Ureter (tissue), 1 donor: Measurements from ENCODE around the gene S100PBP. TPM values are rescaled to one million over a fixed set of nuclear protein-coding genes. Genes with fewer than 3 reads are reported as not detected.

ENCODE experiments used
- DNase-seq: peaks from one replicate; pipeline ENCODE4 v3.0.0-alpha.2; 2020; ENCODE audit warnings: low spot score
- total RNA-seq: library from RNA; stranded (reverse); gene quantifications from one replicate; pipeline ENCODE4 v1.2.4, GENCODE V29; 2023
- donor health status: DM: yes; HTN: yes; CAD: no.

S100PBP gene
- total RNA-seq, 1 donor from 2014 or later: 41.0 TPM

GRCh38 chr1:32886828-32887414 is 69.5 kb downstream of the S100PBP start:
- no peak for DNase-seq

DNA sequence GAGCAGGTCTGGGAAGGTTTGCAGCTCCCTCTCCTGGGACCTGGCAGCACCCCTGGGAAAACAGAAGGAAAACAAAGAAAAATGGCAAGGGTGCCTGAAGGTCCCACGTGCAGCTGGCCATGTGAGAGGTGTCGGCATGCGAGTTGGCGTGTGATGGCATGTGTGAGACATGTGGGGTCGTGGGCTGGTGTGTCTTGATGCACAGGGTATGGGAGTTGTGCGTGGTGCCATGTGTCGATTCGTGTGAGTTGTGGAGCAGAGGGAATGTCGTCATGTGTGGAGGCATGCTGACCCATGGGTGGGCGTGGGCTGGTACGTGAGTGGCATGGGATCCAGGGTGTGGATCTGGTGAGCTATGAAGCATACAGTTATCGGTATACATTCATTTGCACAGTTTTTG is 70.2 kb downstream of the S100PBP start:
- DNase-seq: no peak

DNA sequence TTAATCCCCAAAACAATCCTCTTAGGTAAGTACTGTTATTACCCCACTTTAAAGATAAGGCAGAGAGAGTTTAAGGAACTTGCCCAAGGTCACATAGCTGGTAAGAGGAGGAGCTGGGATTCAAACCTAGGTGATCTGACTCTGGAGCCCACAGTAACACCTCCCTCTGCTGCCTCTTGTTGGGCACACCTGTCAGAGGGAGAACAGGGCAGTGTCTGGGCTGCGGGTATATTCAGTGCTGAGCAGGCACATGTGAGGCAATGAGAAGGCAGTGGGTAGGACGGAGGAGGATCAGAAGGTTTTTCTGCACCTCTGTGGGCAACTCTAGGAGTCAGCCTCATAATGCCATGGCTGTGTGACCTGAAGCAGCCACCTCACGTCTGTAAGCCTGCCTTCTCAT is 70.7 kb downstream of the S100PBP start:
- DNase-seq: no peak

DNA sequence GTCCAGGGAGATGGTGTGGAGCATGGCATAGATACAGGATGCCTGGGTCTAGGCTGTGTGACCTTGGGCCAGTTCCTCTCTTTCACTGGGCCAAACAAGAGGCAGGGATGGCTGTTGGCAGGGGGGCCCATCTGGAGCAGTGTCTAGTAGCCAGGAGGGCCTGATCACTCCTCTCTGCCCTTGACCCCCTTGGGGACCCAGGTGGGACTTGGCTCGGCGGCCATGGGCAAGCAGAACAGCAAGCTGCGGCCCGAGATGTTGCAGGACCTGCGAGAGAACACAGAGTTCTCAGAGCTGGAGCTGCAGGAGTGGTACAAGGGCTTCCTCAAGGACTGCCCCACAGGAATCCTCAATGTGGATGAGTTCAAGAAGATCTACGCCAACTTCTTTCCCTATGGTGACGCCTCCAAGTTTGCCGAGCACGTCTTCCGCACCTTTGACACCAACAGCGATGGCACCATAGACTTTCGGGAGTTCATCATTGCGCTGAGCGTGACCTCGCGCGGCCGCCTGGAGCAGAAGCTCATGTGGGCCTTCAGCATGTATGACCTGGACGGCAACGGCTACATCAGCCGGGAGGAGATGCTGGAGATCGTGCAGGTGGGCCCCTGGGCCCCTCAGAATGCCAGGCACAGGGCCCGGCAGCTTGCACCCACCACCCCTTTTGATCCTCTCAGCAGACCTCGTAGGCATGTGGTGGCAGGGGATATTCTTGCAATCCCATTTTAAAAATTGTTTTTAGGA is 71.4 kb downstream of the S100PBP start:
- DNase-seq: no peak

GRCh38 chr1:32889731-32890278 is 72.4 kb downstream of the S100PBP start:
- no peak for DNase-seq

DNA sequence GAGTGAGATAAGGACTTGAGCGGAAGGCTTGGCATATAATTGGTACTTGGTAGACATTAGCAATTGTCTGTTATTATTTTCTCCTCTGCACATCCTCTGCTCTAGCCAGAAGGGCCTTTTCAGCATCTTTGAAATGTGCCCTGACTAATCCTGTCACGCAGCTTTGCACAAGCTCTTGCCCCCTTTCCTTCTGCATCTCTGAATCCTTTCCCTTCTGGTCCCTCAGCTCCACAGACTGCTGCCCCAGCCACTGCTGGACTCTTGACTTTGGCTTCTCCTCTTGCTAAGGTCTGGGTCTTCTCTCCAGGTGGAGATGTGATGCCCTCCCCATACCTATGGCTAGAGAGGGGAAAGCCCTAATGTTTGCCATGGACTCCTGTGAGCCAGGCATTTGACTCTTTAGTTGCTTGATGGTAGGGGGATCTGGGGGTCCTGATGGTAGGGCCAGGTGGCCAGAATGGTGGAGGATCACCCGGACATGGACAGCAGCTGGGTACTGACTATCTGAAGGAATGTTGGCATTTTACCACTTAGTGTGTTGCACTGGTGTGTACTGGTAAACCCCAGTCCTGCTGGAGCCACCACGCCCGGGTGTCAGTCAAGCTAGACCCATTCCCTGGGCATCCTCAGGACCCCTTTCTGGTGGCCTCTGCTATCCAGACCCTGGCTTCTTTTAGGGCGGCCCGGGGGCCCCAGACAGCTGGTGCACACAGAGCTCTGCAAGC is 73.2 kb downstream of the S100PBP start:
- no peak for DNase-seq

GRCh38 chr1:32891241-32891570 is 73.8 kb downstream of the S100PBP start:
- no peak for DNase-seq

- DNase-seq: no peak
Measured at GRCh38 chr1:32891630-32892029, 74.2 kb downstream of the S100PBP start.

- no peak for DNase-seq
Measured at GRCh38 chr1:32892368-32893197, 75.1 kb downstream of the S100PBP start.

GRCh38 chr1:32893198-32894018 is 76.0 kb downstream of the S100PBP start:
- DNase-seq: no peak

GRCh38 chr1:32894019-32894600 is 76.7 kb downstream of the S100PBP start:
- DNase-seq: no peak

DNA sequence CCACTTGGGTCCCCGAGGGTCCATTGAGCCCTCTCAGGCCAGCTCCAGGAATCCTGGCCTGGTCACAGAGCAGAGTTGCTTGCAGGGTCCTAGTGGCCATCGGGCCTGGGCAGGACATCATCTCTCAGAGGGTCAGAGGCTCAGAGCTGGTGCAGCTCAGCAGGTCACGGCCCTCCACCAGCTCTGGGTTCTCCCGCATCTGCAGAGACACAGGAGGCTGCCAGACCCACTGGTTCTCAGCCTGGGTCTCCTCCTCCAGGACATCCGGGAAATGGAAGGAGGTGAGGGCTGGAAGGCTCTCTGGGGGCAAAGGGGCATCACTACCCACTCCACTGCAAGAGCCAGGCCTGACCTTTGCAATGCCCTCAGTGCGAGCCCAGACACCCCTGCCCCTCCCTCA is 77.2 kb downstream of the S100PBP start:
- DNase-seq: no peak

GRCh38 chr1:32895325-32896215 is 78.1 kb downstream of the S100PBP start:
- no peak for DNase-seq

- no peak for DNase-seq
Measured at GRCh38 chr1:32896451-32896850, 79.0 kb downstream of the S100PBP start.

DNA sequence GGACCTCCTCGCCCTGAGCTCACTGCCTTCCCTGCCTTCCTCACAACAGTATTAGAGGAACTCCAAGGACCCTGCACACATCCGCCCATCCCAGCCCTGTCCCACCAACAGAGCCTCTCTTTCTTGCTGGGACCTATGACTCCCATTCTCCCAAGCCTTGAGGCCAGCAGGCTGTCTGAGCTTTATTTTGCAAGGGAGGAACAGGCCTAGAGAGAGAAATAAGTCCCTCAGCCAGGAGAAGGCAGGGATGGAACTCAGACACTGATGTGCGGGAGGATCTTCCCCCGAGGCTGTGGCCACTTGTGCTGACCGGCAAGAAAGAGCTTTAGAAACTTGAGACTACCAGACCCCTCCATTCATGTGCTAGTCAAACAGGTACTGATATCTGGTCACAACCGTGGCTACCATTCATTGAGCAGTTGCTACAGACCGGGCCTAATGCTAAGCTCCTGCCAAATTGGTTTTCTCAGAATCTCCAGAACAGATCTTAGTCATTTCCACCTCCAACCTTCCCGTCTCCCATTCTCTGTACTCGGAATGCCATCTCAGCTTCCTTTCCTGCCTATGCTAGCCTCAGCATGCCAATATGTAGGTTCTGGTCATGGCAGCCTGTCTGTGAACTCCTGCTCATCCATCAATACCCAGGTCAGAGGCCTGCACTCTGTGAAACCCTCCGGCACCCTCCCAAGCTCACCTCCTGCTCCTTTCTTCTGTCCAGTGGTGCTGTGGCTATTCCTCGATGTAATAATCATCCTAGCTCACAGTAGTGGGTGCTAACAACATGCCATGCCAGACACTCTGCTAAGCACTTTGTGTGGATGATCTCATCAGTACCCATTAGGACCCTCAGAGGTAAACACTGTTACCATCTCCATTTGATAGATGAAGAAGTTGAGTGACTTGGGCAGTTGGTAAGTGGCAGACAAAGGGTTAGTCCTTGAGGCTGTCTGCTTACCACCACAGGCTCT is 79.9 kb downstream of the S100PBP start:
- no peak for DNase-seq

- DNase-seq: no peak
Measured at GRCh38 chr1:32898056-32898455, 80.6 kb downstream of the S100PBP start.

- DNase-seq: no peak
Measured at GRCh38 chr1:32898958-32899357, 81.5 kb downstream of the S100PBP start.

GRCh38 chr1:32899586-32900296 is 82.3 kb downstream of the S100PBP start:
- DNase-seq: no peak
